B cell (primary cell): Measurements from ENCODE around the gene RRP1.

Source experiments
- CTCF ChIP-seq: fragments of 200-600 bp; IDR thresholded peaks from one replicate; pipeline ENCODE4 v1.8.0; 2022; ENCODE audit warnings: antibody characterized with exemption, mild to moderate bottlenecking
- EZH2 ChIP-seq: IDR thresholded peaks from 2 replicates; pipeline ENCODE4 v1.6.1; 2012; ENCODE audit warnings: borderline replicate concordance, low read depth, mild to moderate bottlenecking, moderate library complexity, low read length; ENCODE audit not compliant: insufficient read depth, poor library complexity, severe bottlenecking

GRCh38 chr21:43803558-43804300 lies 14.4 kb downstream of the RRP1 start:
- TF ChIP-seq CTCF = no peak
- TF ChIP-seq EZH2 = no peak
